ENCODE results near the gene MRPS21. TPM values are rescaled to one million over a fixed set of nuclear protein-coding genes. Genes with fewer than 3 reads are reported as not detected.

The MRPS21 gene
- polyA plus RNA-seq (2013, experiment 1 of 2) = 133 TPM
- polyA plus RNA-seq (2013, experiment 2 of 2) = 132 TPM

GRCh38 chr1:150293433-150294253 is at the start of gene MRPS21:
Gene MRPS21 (plus strand): TSS chr1:150293861. CDS start chr1:150294367, 506 bp downstream.
- H3K27ac ChIP-seq (ENCODE audit: low read depth, low read length) = no peak within 1 kb of the TSS
- H3K4ac ChIP-seq (ENCODE audit: low read depth, low read length) = peak within 1 kb of the TSS; percentile 88
- DNase-seq = peak; percentile 99
- peak within 1 kb of the TSS; percentile 85 for H3K4me2 ChIP-seq (ENCODE audit: low read length)
- H3K9ac ChIP-seq (ENCODE audit: low read length) = peak within 1 kb of the TSS; percentile 85
- H2BK15ac ChIP-seq (replicated peaks; ENCODE audit: low read depth) = no peak within 1 kb of the TSS
- H2AK5ac ChIP-seq (ENCODE audit: low read length) = peak within 1 kb of the TSS; percentile 24
- H2BK120ac ChIP-seq (ENCODE audit: low read depth, low read length) = no peak within 1 kb of the TSS
- no peaks in the 10 kb centered on the region for H3K4me1 ChIP-seq (ENCODE audit: control insufficient read depth, low read depth, low read length)
- peaks cover 2% of the 10 kb centered on the region for H3K36me3 ChIP-seq (ENCODE audit: control insufficient read depth, insufficient read depth, low read length)
- H4K8ac ChIP-seq (ENCODE audit: low read depth, low read length) = peak within 1 kb of the TSS; percentile 44
- H3K18ac ChIP-seq (ENCODE audit: low read length) = no peak within 1 kb of the TSS
- no peak within 1 kb of the TSS for H2BK5ac ChIP-seq (ENCODE audit: low read length)
- H3K23ac ChIP-seq (ENCODE audit: low read length) = no peak within 1 kb of the TSS
- H3K79me2 ChIP-seq (ENCODE audit: control insufficient read depth, insufficient read depth, low read length) = peaks cover 16% of the 10 kb centered on the region
- peak within 1 kb of the TSS; percentile 77 for H3K4me3 ChIP-seq (ENCODE audit: low read length)
- peak within 1 kb of the TSS; percentile 37 for H4K5ac ChIP-seq (ENCODE audit: low read length)
- H3K27me3 ChIP-seq (ENCODE audit: insufficient read depth, low read length, poor library complexity) = no peaks in the 10 kb centered on the region
- no CpG with 5 or more reads among the region's 43 CpGs for WGBS (ENCODE audit: extremely low coverage, insufficient coverage, low lambda C conversion rate)
- H3K79me1 ChIP-seq (ENCODE audit: low read length) = peaks cover 6% of the 10 kb centered on the region
- peak within 1 kb of the TSS; percentile 98 for H3K56ac ChIP-seq (ENCODE audit: low read length)

DNA sequence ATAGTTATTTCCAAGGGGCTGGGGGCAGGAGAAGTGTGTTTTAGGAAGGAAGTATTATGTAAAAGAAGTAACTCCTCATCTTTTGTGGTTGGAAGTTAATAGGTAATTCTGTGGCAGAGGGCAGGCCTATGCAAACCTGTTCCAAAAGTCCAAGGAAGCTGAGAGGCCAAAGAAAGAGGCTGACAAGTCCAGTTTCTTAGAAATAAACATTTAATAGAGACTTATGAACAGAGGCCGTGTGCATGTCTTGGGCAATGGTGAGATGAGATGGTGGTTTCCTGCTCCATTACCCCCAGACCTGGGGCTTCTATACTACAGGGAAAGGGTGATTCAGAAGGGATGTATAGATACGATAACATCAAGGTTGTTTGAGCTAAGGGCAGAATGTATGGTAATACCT is 43.7 kb upstream of the MRPS21 start:
- Histone ChIP-seq H3K4me2 (ENCODE audit: low read length) (no peak overlapping the region), H2BK120ac (ENCODE audit: low read depth, low read length) (no peak overlapping the region), H3K4me3 (ENCODE audit: low read length) (no peak overlapping the region), H2BK5ac (ENCODE audit: low read length) (no peak overlapping the region), H3K9ac (ENCODE audit: low read length) (no peak overlapping the region), H3K27me3 (ENCODE audit: insufficient read depth, low read length, poor library complexity) (no peaks in the 10 kb centered on the region), H4K8ac (ENCODE audit: low read depth, low read length) (no peak overlapping the region), H2AK5ac (ENCODE audit: low read length) (no peak overlapping the region), H3K4me1 (ENCODE audit: control insufficient read depth, low read depth, low read length) (no peaks in the 10 kb centered on the region), H2BK15ac (replicated peaks; ENCODE audit: low read depth) (no peak overlapping the region), H3K36me3 (ENCODE audit: control insufficient read depth, insufficient read depth, low read length) (no peaks in the 10 kb centered on the region), H3K27ac (ENCODE audit: low read depth, low read length) (no peak overlapping the region), H3K56ac (ENCODE audit: low read length) (no peak overlapping the region), H3K79me1 (ENCODE audit: low read length) (no peaks in the 10 kb centered on the region), H4K5ac (ENCODE audit: low read length) (no peak overlapping the region), H3K23ac (ENCODE audit: low read length) (no peak overlapping the region), H3K4ac (ENCODE audit: low read depth, low read length) (no peak overlapping the region), H3K79me2 (ENCODE audit: control insufficient read depth, insufficient read depth, low read length) (no peaks in the 10 kb centered on the region), H3K18ac (ENCODE audit: low read length) (no peak overlapping the region)
- DNase-seq = no peak
- no CpG with 5 or more reads among the region's 2 CpGs for WGBS (ENCODE audit: extremely low coverage, insufficient coverage, low lambda C conversion rate)

DNA sequence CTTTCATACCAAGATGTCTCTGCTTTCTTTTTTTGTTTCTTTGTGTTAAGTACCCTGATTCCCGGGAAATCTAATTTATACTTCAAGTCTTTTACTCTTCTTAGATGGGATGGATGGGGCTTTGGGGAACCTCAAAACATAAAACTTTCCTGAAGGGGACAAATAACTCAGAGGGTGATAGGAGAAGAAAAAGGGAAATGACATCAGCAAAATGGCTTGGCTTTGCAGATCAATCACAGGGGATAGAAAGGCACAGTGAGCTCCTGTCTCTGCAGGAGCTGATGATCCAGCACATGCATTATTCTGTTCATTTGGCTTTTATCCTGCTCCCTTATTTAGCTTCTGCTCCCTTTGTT is 37.5 kb upstream of the MRPS21 start:
- WGBS (ENCODE audit: extremely low coverage, insufficient coverage, low lambda C conversion rate) = no CpG with 5 or more reads among the region's 1 CpG

DNA sequence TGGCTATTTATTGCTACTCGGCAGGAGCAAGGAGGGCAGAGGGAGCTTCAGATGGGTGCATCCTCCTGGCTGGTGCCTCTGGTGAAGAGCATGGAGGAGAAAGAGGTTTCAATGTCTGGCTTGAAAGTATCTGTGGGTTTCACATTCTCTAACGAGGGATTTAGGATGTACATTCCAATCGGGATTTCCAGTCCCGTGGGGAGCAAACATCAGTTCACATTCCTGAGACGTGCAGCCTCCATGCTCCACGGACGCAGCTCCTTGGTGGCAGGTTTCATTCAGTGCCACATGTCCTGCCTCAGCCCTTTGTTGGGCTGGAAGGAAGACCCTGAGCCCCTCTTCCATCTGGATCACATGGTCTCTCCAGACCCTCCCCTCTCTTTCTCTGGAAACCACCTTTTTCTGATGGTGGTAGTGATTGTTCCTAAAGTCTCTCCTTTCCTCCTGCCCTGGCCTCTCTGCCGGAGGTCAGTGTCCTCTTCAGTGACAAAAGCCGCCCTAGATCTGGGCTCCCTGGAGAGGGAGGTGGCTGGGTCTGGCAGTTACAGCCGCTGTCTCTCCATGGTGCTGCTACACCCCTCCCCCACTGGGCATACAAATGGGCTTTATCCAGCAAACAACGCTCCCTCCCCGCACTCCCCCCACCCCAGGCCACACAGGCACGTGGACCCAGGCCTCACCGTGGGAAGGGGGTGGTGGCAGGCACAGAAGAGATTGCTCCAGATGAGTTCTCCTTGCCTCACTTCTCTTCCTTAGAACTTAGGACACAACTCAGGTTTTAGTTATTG is 36.9 kb upstream of the MRPS21 start:
- peak overlapping the region; percentile 77 for H3K18ac ChIP-seq (ENCODE audit: low read length)
- H3K4ac ChIP-seq (ENCODE audit: low read depth, low read length) = peak overlapping the region; percentile 88
- DNase-seq = peak; percentile 85
- H3K36me3 ChIP-seq (ENCODE audit: control insufficient read depth, insufficient read depth, low read length) = no peaks in the 10 kb centered on the region
- H2BK5ac ChIP-seq (ENCODE audit: low read length) = peak overlapping the region; percentile 94
- H3K4me1 ChIP-seq (ENCODE audit: control insufficient read depth, low read depth, low read length) = peaks cover 9% of the 10 kb centered on the region
- WGBS (ENCODE audit: extremely low coverage, insufficient coverage, low lambda C conversion rate) = no CpG with 5 or more reads among the region's 14 CpGs
- H3K9ac ChIP-seq (ENCODE audit: low read length) = peak overlapping the region; percentile 88
- H3K4me2 ChIP-seq (ENCODE audit: low read length) = peak overlapping the region; percentile 48
- H3K27ac ChIP-seq (ENCODE audit: low read depth, low read length) = peak overlapping the region; percentile 88
- H3K4me3 ChIP-seq (ENCODE audit: low read length) = peak overlapping the region; percentile 55
- no peak overlapping the region for H2BK15ac ChIP-seq (replicated peaks; ENCODE audit: low read depth)
- H3K27me3 ChIP-seq (ENCODE audit: insufficient read depth, low read length, poor library complexity) = no peaks in the 10 kb centered on the region
- peaks cover 6% of the 10 kb centered on the region for H3K79me1 ChIP-seq (ENCODE audit: low read length)
- H2AK5ac ChIP-seq (ENCODE audit: low read length) = peak overlapping the region; percentile 12
- H3K23ac ChIP-seq (ENCODE audit: low read length) = no peak overlapping the region
- H3K56ac ChIP-seq (ENCODE audit: low read length) = peak overlapping the region; percentile 90
- H4K5ac ChIP-seq (ENCODE audit: low read length) = no peak overlapping the region
- H3K79me2 ChIP-seq (ENCODE audit: control insufficient read depth, insufficient read depth, low read length) = peaks cover 7% of the 10 kb centered on the region
- peak overlapping the region; percentile 54 for H2BK120ac ChIP-seq (ENCODE audit: low read depth, low read length)
- no peak overlapping the region for H4K8ac ChIP-seq (ENCODE audit: low read depth, low read length)

More for the DNA sequence above, 37.5 kb upstream of the MRPS21 start:
- H3K79me2 ChIP-seq (ENCODE audit: control insufficient read depth, insufficient read depth, low read length) = peaks cover 7% of the 10 kb centered on the region
- H3K4me1 ChIP-seq (ENCODE audit: control insufficient read depth, low read depth, low read length) = peaks cover 9% of the 10 kb centered on the region
- H3K79me1 ChIP-seq (ENCODE audit: low read length) = peaks cover 4% of the 10 kb centered on the region
- no peaks in the 10 kb centered on the region for H3K27me3 ChIP-seq (ENCODE audit: insufficient read depth, low read length, poor library complexity)
- peak overlapping the region; percentile 65 for H2BK5ac ChIP-seq (ENCODE audit: low read length)
- peak overlapping the region; percentile 12 for H2AK5ac ChIP-seq (ENCODE audit: low read length)
- H3K18ac ChIP-seq (ENCODE audit: low read length) = peak overlapping the region; percentile 77
- H3K4ac ChIP-seq (ENCODE audit: low read depth, low read length) = peak overlapping the region; percentile 88
- H3K4me2 ChIP-seq (ENCODE audit: low read length) = peak overlapping the region; percentile 18
- no peak overlapping the region for H2BK15ac ChIP-seq (replicated peaks; ENCODE audit: low read depth)
- H3K56ac ChIP-seq (ENCODE audit: low read length) = peak overlapping the region; percentile 90
- H3K4me3 ChIP-seq (ENCODE audit: low read length) = no peak overlapping the region
- no peak overlapping the region for H4K8ac ChIP-seq (ENCODE audit: low read depth, low read length)
- H3K9ac ChIP-seq (ENCODE audit: low read length) = peak overlapping the region; percentile 88
- no peak overlapping the region for H4K5ac ChIP-seq (ENCODE audit: low read length)
- DNase-seq = peak; percentile 81
- H2BK120ac ChIP-seq (ENCODE audit: low read depth, low read length) = peak overlapping the region; percentile 47
- H3K23ac ChIP-seq (ENCODE audit: low read length) = no peak overlapping the region
- peak overlapping the region; percentile 88 for H3K27ac ChIP-seq (ENCODE audit: low read depth, low read length)
- no peaks in the 10 kb centered on the region for H3K36me3 ChIP-seq (ENCODE audit: control insufficient read depth, insufficient read depth, low read length)

GRCh38 chr1:150257624-150258585 is 35.8 kb upstream of the MRPS21 start, which contains the start of gene CA14:
Gene CA14 (plus strand): TSS chr1:150257774. CDS start chr1:150258129, 355 bp downstream.
- H3K27ac ChIP-seq (ENCODE audit: low read depth, low read length) = peak within 1 kb of the TSS; percentile 88
- peak within 1 kb of the TSS; percentile 88 for H3K4ac ChIP-seq (ENCODE audit: low read depth, low read length)
- H2BK15ac ChIP-seq (replicated peaks; ENCODE audit: low read depth) = no peak within 1 kb of the TSS
- H3K4me2 ChIP-seq (ENCODE audit: low read length) = peak within 1 kb of the TSS; percentile 48
- no peaks in the 10 kb centered on the region for H3K27me3 ChIP-seq (ENCODE audit: insufficient read depth, low read length, poor library complexity)
- H4K8ac ChIP-seq (ENCODE audit: low read depth, low read length) = no peak within 1 kb of the TSS
- H2BK5ac ChIP-seq (ENCODE audit: low read length) = peak within 1 kb of the TSS; percentile 94
- H2AK5ac ChIP-seq (ENCODE audit: low read length) = peak within 1 kb of the TSS; percentile 95
- peaks cover 7% of the 10 kb centered on the region for H3K79me2 ChIP-seq (ENCODE audit: control insufficient read depth, insufficient read depth, low read length)
- peak within 1 kb of the TSS; percentile 3 for H3K23ac ChIP-seq (ENCODE audit: low read length)
- H4K5ac ChIP-seq (ENCODE audit: low read length) = no peak within 1 kb of the TSS
- H2BK120ac ChIP-seq (ENCODE audit: low read depth, low read length) = peak within 1 kb of the TSS; percentile 54
- H3K9ac ChIP-seq (ENCODE audit: low read length) = peak within 1 kb of the TSS; percentile 88
- H3K56ac ChIP-seq (ENCODE audit: low read length) = peak within 1 kb of the TSS; percentile 90
- H3K4me3 ChIP-seq (ENCODE audit: low read length) = peak within 1 kb of the TSS; percentile 55
- H3K4me1 ChIP-seq (ENCODE audit: control insufficient read depth, low read depth, low read length) = peaks cover 9% of the 10 kb centered on the region
- H3K79me1 ChIP-seq (ENCODE audit: low read length) = peaks cover 6% of the 10 kb centered on the region
- H3K18ac ChIP-seq (ENCODE audit: low read length) = peak within 1 kb of the TSS; percentile 96
- WGBS (ENCODE audit: extremely low coverage, insufficient coverage, low lambda C conversion rate) = no CpG with 5 or more reads among the region's 13 CpGs
- DNase-seq = peak; percentile 86
- no peaks in the 10 kb centered on the region for H3K36me3 ChIP-seq (ENCODE audit: control insufficient read depth, insufficient read depth, low read length)

Data from mesendoderm (in vitro differentiated cells).